ENCODE data around the gene TTLL3. TPM values are rescaled to one million over a fixed set of nuclear protein-coding genes. Genes with fewer than 3 reads are reported as not detected.
A peak's percentile ranks its signal among the peaks of the same experiment; 100 is the strongest.

TTLL3 gene
- 84.5 and 84.6 TPM in 2 replicates for total RNA-seq
- total RNA-seq (2013): 24.4 TPM
- 156 and 168 TPM in 2 replicates for polyA plus RNA-seq
- 34.2 and 50.3 TPM in 2 replicates for polyA minus RNA-seq

DNA sequence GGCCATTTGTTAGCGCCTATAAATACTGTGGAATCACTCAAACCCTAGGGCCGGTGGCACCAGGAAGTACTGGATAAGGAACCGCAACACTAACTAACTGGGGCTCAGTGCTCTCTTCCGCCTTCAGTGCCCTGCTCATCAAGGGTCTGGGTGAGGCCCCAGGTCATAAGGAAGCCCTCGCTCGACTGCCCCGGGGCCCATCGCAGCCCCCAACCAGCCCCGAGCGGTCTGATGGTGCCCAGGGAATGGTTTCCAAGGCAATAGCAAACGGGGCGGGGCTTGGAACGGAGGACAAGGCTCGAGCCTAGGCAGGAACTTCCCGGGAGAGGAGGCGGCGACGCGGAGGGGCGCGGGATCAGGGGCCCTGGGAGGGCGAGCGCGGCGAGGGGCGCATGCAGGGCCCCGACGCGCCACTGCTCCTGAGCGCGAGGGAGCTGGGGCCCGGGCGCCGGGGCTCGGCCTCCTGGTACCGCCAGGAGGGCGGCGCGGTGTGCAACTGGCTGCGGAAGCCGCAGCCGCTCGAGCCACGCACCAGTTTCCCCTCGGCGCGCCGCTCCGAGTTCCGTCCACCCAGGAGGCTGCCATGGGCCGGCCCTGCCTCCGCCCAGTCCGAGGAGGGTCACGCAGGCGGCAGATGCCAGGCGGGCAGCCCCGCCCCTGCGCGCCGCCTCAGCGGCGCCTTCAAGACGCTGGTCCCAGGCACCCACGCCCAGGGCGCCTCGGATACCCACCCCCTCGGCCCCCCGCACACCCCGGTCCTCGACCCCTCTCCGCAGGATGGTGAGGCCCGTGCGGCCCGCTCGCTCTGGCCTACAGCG is at the start of gene TTLL3:
Gene TTLL3, plus strand, starts transcription at position 648 of the 818 bp plus-strand sequence. CDS start 400 bp downstream, outside the sequence.
- Mint-ChIP-seq H3K4me1 (peaks cover 38% of the 10 kb centered on the region), H3K27me3 (no peaks in the 10 kb centered on the region), H3K27ac (peak within 1 kb of the TSS; percentile 99), H3K9me3 (ENCODE audit: insufficient read depth) (no peaks in the 10 kb centered on the region), H3K4me3 (peak within 1 kb of the TSS; percentile 96)
- peak within 1 kb of the TSS; percentile 32 to 79 (median 69) for H3K4me3 ChIP-seq (ENCODE audit: control extremely low read depth in 1 of 5, extremely low read depth in 1 of 5, insufficient read depth in 1 of 5, low read depth in 2 of 5, low read length in 4 of 5)
- DNase-seq: peak; percentile 73
- peaks cover 5% of the 10 kb centered on the region for H4K20me1 ChIP-seq (ENCODE audit: control insufficient read depth, insufficient read depth, low read length, poor library complexity, severe bottlenecking)
- no peaks in the 10 kb centered on the region for H3K9me3 ChIP-seq (ENCODE audit: control extremely low read depth in 1 of 3, control insufficient read depth in 2 of 3, insufficient read depth in 1 of 3, low read length in 2 of 3)
- H2AFZ ChIP-seq (ENCODE audit: insufficient read depth, low read depth, low read length, poor library complexity, severe bottlenecking): peak within 1 kb of the TSS; percentile 89
- POLR2A ChIA-PET: interaction anchor here (0.5 to 2.4 kb wide), 6 partner anchors 14 to 413 kb away, joined by 3 to 12 read pairs (median 4); partner anchors contain the start of genes ARPC4, SETD5 and TADA3
- intact Hi-C loops (cut with micrococcal nuclease): loop anchor here (1.0 kb wide), 3 partner anchors 15 to 41 kb away; partner anchors contain the start of genes CAMK1 and RPUSD3
- TF ChIP-seq CTCF (IDR thresholded peaks at IDR 0.05): no peak
- no peak for TF ChIP-seq EZH2 (IDR thresholded peaks at IDR 0.05; ENCODE audit: borderline replicate concordance, insufficient read depth, low read depth, low read length, poor library complexity, severe bottlenecking)
- H3K4me1 ChIP-seq (ENCODE audit: control insufficient read depth in 2 of 2, insufficient read depth in 2 of 2, low read length in 2 of 2): peaks cover 24 to 30% of the 10 kb centered on the region in 2 donors
- H3K4me2 ChIP-seq (replicated peaks; ENCODE audit: low read depth, low read length, poor library complexity, severe bottlenecking): peak within 1 kb of the TSS; percentile 96
- no peaks in the 10 kb centered on the region for H3K27me3 ChIP-seq (replicated peaks in 1 of 4; ENCODE audit: control extremely low read depth in 1 of 4, control insufficient read depth in 3 of 4, insufficient read depth in 4 of 4, low read length in 3 of 4)
- ATAC-seq (ENCODE audit: low read depth): peak; percentile 68
- H3K36me3 ChIP-seq (replicated peaks in 1 of 2; ENCODE audit: control extremely low read depth in 1 of 2, control insufficient read depth in 1 of 2, extremely low read depth in 1 of 2, insufficient read depth in 2 of 2, low read length in 1 of 2): peaks cover 0 to 23% of the 10 kb centered on the region in 2 experiments
- under 1% methylated on average over 69 of the region's 76 CpGs for WGBS (ENCODE audit: insufficient coverage)
- H3K27ac ChIP-seq (ENCODE audit: low read length in 2 of 2): peak within 1 kb of the TSS; percentile 84 to 90
- CTCF ChIA-PET: interaction anchor here (1.2 to 1.8 kb wide), 2 partner anchors 17 to 60 kb away, joined by 3 to 6 read pairs; partner anchors contain the start of genes ARPC4, OGG1 and TADA3
- H3K9ac ChIP-seq (ENCODE audit: low read length): peak within 1 kb of the TSS; percentile 94
- H3K79me2 ChIP-seq (ENCODE audit: control insufficient read depth, insufficient read depth, low read length): peaks cover 12% of the 10 kb centered on the region
